HepG2 (cell line): ENCODE results near the gene DNAH9.

ENCODE experiments used
- CTCF ChIP-seq: sonication (generic); formaldehyde crosslinking; IDR thresholded peaks from 2 replicates; pipeline ENCODE4 v1.5.0; 2020; ENCODE audit warnings: mild to moderate bottlenecking, missing genetic modification reagents, moderate library complexity
- MAZ ChIP-seq, 2 experiments: sonication (generic) in 1 of 2; formaldehyde crosslinking in 1 of 2; IDR thresholded peaks; 2 replicates each; pipeline versions ENCODE4 v1.5.0 to v1.6.1; 2012 to 2020; ENCODE audit warnings: low read depth in 2 of 2, mild to moderate bottlenecking in 2 of 2, borderline replicate concordance in 1 of 2, improper control_type of control experiment in 1 of 2, low read length in 1 of 2, missing genetic modification reagents in 1 of 2, moderate library complexity in 1 of 2
- MTF1 ChIP-seq: sonication (generic); formaldehyde crosslinking; IDR thresholded peaks from 2 replicates; pipeline ENCODE4 v1.5.0; 2020; ENCODE audit warnings: missing genetic modification reagents
- NONO ChIP-seq, 2 experiments: fragments of 450-650 bp in 1 of 2; sonication (generic) in 1 of 2; formaldehyde crosslinking in 1 of 2; IDR thresholded peaks in 1 of 2; conservative IDR thresholded peaks in 1 of 2; 2 replicates each; pipeline versions ENCODE4 v1.6.1 to v1.8.0; 2017 to 2022; ENCODE audit warnings: mild to moderate bottlenecking in 1 of 2, missing genetic modification reagents in 1 of 2, moderate library complexity in 1 of 2
- POLR2A ChIP-seq, 2 experiments: IDR thresholded peaks; 2 replicates each; pipeline ENCODE4 v1.6.1; 2011; ENCODE audit warnings: low read depth in 2 of 2, low read length in 2 of 2, mild to moderate bottlenecking in 1 of 2, moderate library complexity in 1 of 2; ENCODE audit not compliant: insufficient read depth in 1 of 2
- SMAD3 ChIP-seq: sonication (generic); formaldehyde crosslinking; IDR thresholded peaks from 2 replicates; pipeline ENCODE4 v1.4.0; 2020; ENCODE audit warnings: missing genetic modification reagents
- ZNF335 ChIP-seq: sonication (generic); formaldehyde crosslinking; IDR thresholded peaks from 2 replicates; pipeline ENCODE4 v1.4.0; 2020; ENCODE audit warnings: missing genetic modification reagents
- ZSCAN12 ChIP-seq: sonication (generic); formaldehyde crosslinking; IDR thresholded peaks from 2 replicates; pipeline ENCODE4 v1.9.0; 2021; ENCODE audit warnings: mild to moderate bottlenecking, missing genetic modification reagents

GRCh38 chr17:11871773-11872172 is 273.5 kb downstream of the DNAH9 start:
- no peak for TF ChIP-seq ZSCAN12 (CRISPR knock-in tag)
- peak; percentile 24; the same call in 1 of the 2 replicates for TF ChIP-seq CTCF (CRISPR knock-in tag)
- no peak for TF ChIP-seq MAZ (IDR thresholded peaks at IDR 0.05; ENCODE audit: borderline replicate concordance, low read depth, low read length)
- no peak for TF ChIP-seq MAZ (CRISPR knock-in tag; IDR thresholded peaks at IDR 0.05; ENCODE audit: low read depth)
- no peak for TF ChIP-seq NONO (IDR thresholded peaks at IDR 0.05)
- TF ChIP-seq NONO (CRISPR knock-in tag; conservative IDR thresholded peaks at IDR 0.05): no peak
- no peak for TF ChIP-seq SMAD3 (CRISPR knock-in tag)
- no peak for TF ChIP-seq POLR2A (IDR thresholded peaks at IDR 0.05; ENCODE audit: insufficient read depth in 1 of 2, low read depth in 2 of 2, low read length in 2 of 2)
- TF ChIP-seq MTF1 (CRISPR knock-in tag): no peak
- TF ChIP-seq ZNF335 (CRISPR knock-in tag): no peak
